ENCODE results near the gene THSD4. TPM values are rescaled to one million over a fixed set of nuclear protein-coding genes. Genes with fewer than 3 reads are reported as not detected.

The THSD4 gene
- total and polyA plus RNA-seq, 4 donors: 6.0 to 42.4 (median 18.5) TPM

- Histone ChIP-seq H3K9ac (ENCODE audit: insufficient read depth in 1 of 2, low read length in 2 of 2) (no peak overlapping the region), H3K27me3 (ENCODE audit: control insufficient read depth in 3 of 3, insufficient read depth in 3 of 3, low read length in 2 of 3) (no peaks in the 10 kb centered on the region), H3K36me3 (ENCODE audit: control insufficient read depth in 4 of 4, insufficient read depth in 4 of 4, low read length in 4 of 4) (no peaks in the 10 kb centered on the region), H3K27ac (ENCODE audit: low read depth in 1 of 2, low read length in 1 of 2) (no peak overlapping the region), H3K9me3 (ENCODE audit: control insufficient read depth in 4 of 4, insufficient read depth in 3 of 4, low read length in 3 of 4) (no peaks in the 10 kb centered on the region), H3K4me1 (ENCODE audit: control insufficient read depth in 5 of 5, insufficient read depth in 5 of 5, low read length in 5 of 5) (peaks cover 0 to 16% (median 3%) of the 10 kb centered on the region in 5 donors), H3K4me3 (no peak overlapping the region)
- DNase-seq: no peak
- ATAC-seq (ENCODE audit: insufficient read depth, low FRiP score): no peak
- TF ChIP-seq CTCF (IDR thresholded peaks at IDR 0.05; ENCODE audit: control extremely low read depth, extremely low read depth): no peak
- 47 to 64% methylated on average over 2 of the region's 2 CpGs for WGBS, 2 donors
Observed at GRCh38 chr15:71729319-71729718, 614.0 kb downstream of the THSD4 start.

- no peaks in the 10 kb centered on the region for H3K27me3 ChIP-seq (ENCODE audit: control insufficient read depth in 3 of 3, insufficient read depth in 3 of 3, low read length in 2 of 3)
- TF ChIP-seq CTCF (IDR thresholded peaks at IDR 0.05; ENCODE audit: control extremely low read depth, extremely low read depth): peak; percentile 69
- 46 to 51% methylated on average over 15 of the region's 15 CpGs for WGBS, 2 donors
- no peaks in the 10 kb centered on the region for H3K36me3 ChIP-seq (ENCODE audit: control insufficient read depth in 4 of 4, insufficient read depth in 4 of 4, low read length in 4 of 4)
- H3K4me1 ChIP-seq (ENCODE audit: control insufficient read depth in 5 of 5, insufficient read depth in 5 of 5, low read length in 5 of 5): peaks cover 0 to 19% (median 3%) of the 10 kb centered on the region in 5 donors
- ATAC-seq (ENCODE audit: insufficient read depth, low FRiP score) (no peak), DNase-seq (peak; percentile 62 to 88 (median 82))
- no peak overlapping the region for H3K9ac ChIP-seq (ENCODE audit: insufficient read depth in 1 of 2, low read length in 2 of 2)
- H3K9me3 ChIP-seq (ENCODE audit: control insufficient read depth in 4 of 4, insufficient read depth in 3 of 4, low read length in 3 of 4): no peaks in the 10 kb centered on the region
- no peak overlapping the region for H3K4me3 ChIP-seq
- H3K27ac ChIP-seq (ENCODE audit: low read depth in 1 of 2, low read length in 1 of 2): no peak overlapping the region
Observed at GRCh38 chr15:71730277-71731144, 615.2 kb downstream of the THSD4 start.

- H3K27me3 ChIP-seq (ENCODE audit: control insufficient read depth in 3 of 3, insufficient read depth in 3 of 3, low read length in 2 of 3): no peaks in the 10 kb centered on the region
- TF ChIP-seq CTCF (IDR thresholded peaks at IDR 0.05; ENCODE audit: control extremely low read depth, extremely low read depth): no peak
- no peak overlapping the region for H3K4me3 ChIP-seq
- H3K4me1 ChIP-seq (ENCODE audit: control insufficient read depth in 5 of 5, insufficient read depth in 5 of 5, low read length in 5 of 5): peaks cover 0 to 19% (median 3%) of the 10 kb centered on the region in 5 donors
- ATAC-seq (ENCODE audit: insufficient read depth, low FRiP score) (no peak), DNase-seq (no peak)
- H3K36me3 ChIP-seq (ENCODE audit: control insufficient read depth in 4 of 4, insufficient read depth in 4 of 4, low read length in 4 of 4): no peaks in the 10 kb centered on the region
- no peak overlapping the region for H3K27ac ChIP-seq (ENCODE audit: low read depth in 1 of 2, low read length in 1 of 2)
- no peak overlapping the region for H3K9ac ChIP-seq (ENCODE audit: insufficient read depth in 1 of 2, low read length in 2 of 2)
- no peaks in the 10 kb centered on the region for H3K9me3 ChIP-seq (ENCODE audit: control insufficient read depth in 4 of 4, insufficient read depth in 3 of 4, low read length in 3 of 4)
- WGBS, 2 donors: 81 to 84% methylated on average over 2 of the region's 2 CpGs
Observed at GRCh38 chr15:71732636-71733035, 617.4 kb downstream of the THSD4 start.

Data from lung (tissue), 12 donors.